ENCODE measurements around the gene WNT4. TPM values are rescaled to one million over a fixed set of nuclear protein-coding genes. Genes with fewer than 3 reads are reported as not detected.

The WNT4 gene
- total and polyA plus RNA-seq, 2 of the 8 experiments (the other 6 are each of a cell fraction or from before 2014, with no cell fraction given) = 1.3 to 6.6 TPM

DNA sequence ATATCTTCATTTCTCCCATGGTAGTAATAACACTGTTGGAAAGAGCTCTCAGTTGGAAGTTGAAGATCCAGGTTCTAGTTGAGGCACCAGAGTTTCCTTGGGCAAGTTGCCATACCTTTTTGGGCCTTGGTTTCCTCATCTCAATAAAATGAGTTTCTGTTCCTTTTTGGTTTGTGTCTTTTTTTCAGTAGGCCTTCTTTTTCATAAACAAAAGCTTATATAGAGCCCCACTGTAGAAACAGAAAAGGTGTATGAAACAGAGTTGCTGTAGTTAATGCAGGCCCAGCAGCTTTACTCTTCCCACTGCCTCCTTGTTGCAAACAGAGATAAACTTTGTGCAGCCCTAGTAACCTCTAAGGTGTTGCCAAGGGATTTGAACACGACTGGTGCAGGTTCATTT is 41.7 kb downstream of the WNT4 start:
- no peak overlapping the region for H3K23ac ChIP-seq (ENCODE audit: insufficient read length)
- no peak overlapping the region for H4K5ac ChIP-seq (ENCODE audit: insufficient read length, low read depth, low read length)
- POLR2A ChIA-PET (ENCODE audit: partially characterized antibody) = interaction anchor here (1.1 kb wide), 1 partner anchor 8 kb away, joined by 3 read pairs; no protein-coding TSS in a partner anchor
- H3K9me3 ChIP-seq (ENCODE audit: insufficient read depth in 2 of 2, low read depth in 1 of 2, low read length in 1 of 2) = no peaks in the 10 kb centered on the region
- no peak overlapping the region for H4K8ac ChIP-seq (ENCODE audit: extremely low read depth, insufficient read depth, low read length)
- H3K14ac ChIP-seq (ENCODE audit: insufficient read length) = no peak overlapping the region
- H3K36me3 ChIP-seq (ENCODE audit: control insufficient read depth in 2 of 4, insufficient read depth in 4 of 4, low read length in 3 of 4) = peaks cover 0 to 12% (median 5%) of the 10 kb centered on the region in 4 experiments; a peak in 3 of 8 replicates
- 0 out of 2 replicates have a peak, but pooled peaks cover 3% of the 10 kb centered on the region for H3K79me1 ChIP-seq (ENCODE audit: low read depth, low read length)
- peaks cover 0 to 5% of the 10 kb centered on the region in 2 experiments; a peak in 3 of 4 replicates for H3K79me2 ChIP-seq (ENCODE audit: control insufficient read depth in 1 of 2, insufficient read depth in 2 of 2, low read length in 2 of 2)
- H3K56ac ChIP-seq (replicated peaks; ENCODE audit: insufficient read length, low read depth, low read length) = no peak overlapping the region
- H2BK5ac ChIP-seq (ENCODE audit: low read depth, low read length) = no peak overlapping the region
- H3K4me1 ChIP-seq (replicated peaks in 1 of 4; ENCODE audit: control insufficient read depth in 3 of 4, insufficient read depth in 4 of 4, low read length in 3 of 4) = no peaks in the 10 kb centered on the region
- no peaks in the 10 kb centered on the region for H3K23me2 ChIP-seq (ENCODE audit: low read depth, low read length)
- WGBS, 2 experiments (ENCODE audit: extremely low coverage in 1 of 2, insufficient coverage in 1 of 2, insufficient read length in 1 of 2, insufficient replicate concordance in 2 of 2, low coverage in 1 of 2, low lambda C conversion rate in 2 of 2, missing lambda C conversion rate in 1 of 2) = 88% methylated on average over 1 of the region's 1 CpG; no CpG with 5 or more reads in 1 of the 2 experiments
- H2BK15ac ChIP-seq (ENCODE audit: low read length) = no peak overlapping the region
- no peaks in the 10 kb centered on the region for H3K27me3 ChIP-seq (replicated peaks in 1 of 4; ENCODE audit: control insufficient read depth in 3 of 4, extremely low read depth in 1 of 4, insufficient read depth in 3 of 4, low read length in 3 of 4)
- H3K18ac ChIP-seq (ENCODE audit: extremely low read depth, low read length) = no peak overlapping the region
- no peak overlapping the region for H3K4me2 ChIP-seq (ENCODE audit: insufficient read depth in 1 of 2, low read depth in 2 of 2, low read length in 2 of 2)
- H2BK120ac ChIP-seq (replicated peaks; ENCODE audit: low read depth, low read length) = no peak overlapping the region
- H4K20me1 ChIP-seq (replicated peaks in 1 of 2; ENCODE audit: control insufficient read depth in 1 of 2, insufficient read depth in 2 of 2, low read length in 2 of 2) = peaks cover 2% of the 10 kb centered on the region in 2 experiments
- FAIRE-seq (no peak), DNase-seq (ENCODE audit: low read depth in 1 of 2, low spot score in 2 of 2) (no peak)
- H4K91ac ChIP-seq (replicated peaks; ENCODE audit: insufficient read length, low read length) = no peak overlapping the region
- CTCF ChIA-PET (ENCODE audit: partially characterized antibody) = interaction anchor here (1.1 to 1.7 kb wide), 2 partner anchors 21 to 315 kb away, joined by 5 to 6 read pairs; no protein-coding TSS in a partner anchor
- H3K9ac ChIP-seq (replicated peaks in 1 of 4; ENCODE audit: extremely low read depth in 1 of 4, low read depth in 3 of 4, low read length in 3 of 4) = no peak overlapping the region; a peak in 1 of 7 replicates
- H2BK12ac ChIP-seq (ENCODE audit: low read depth, low read length) = no peak overlapping the region
- H3K4ac ChIP-seq (replicated peaks; ENCODE audit: insufficient read length, low read depth, low read length) = no peak overlapping the region
- no peak overlapping the region for H2AK5ac ChIP-seq (ENCODE audit: low read depth, low read length)
- no peak overlapping the region for H2BK20ac ChIP-seq (ENCODE audit: low read length)
- H3K4me3 ChIP-seq (ENCODE audit: extremely low read depth in 1 of 4, insufficient read depth in 2 of 4, low read depth in 3 of 4, low read length in 4 of 4) = no peak overlapping the region
- no peak overlapping the region for H2AFZ ChIP-seq (ENCODE audit: low read length)
- no peak overlapping the region for H3K27ac ChIP-seq (ENCODE audit: low read depth, low read length)
- TF ChIP-seq JUND (IDR thresholded peaks at IDR 0.05; ENCODE audit: low read length) (no peak), TAF7 (optimal IDR thresholded peaks at IDR 0.05; ENCODE audit: borderline replicate concordance, low read depth, low read length) (no peak), TEAD4 (IDR thresholded peaks at IDR 0.05; ENCODE audit: low read depth, low read length) (no peak), CTCF (IDR thresholded peaks at IDR 0.05; ENCODE audit: control extremely low read depth in 1 of 3, insufficient read depth in 1 of 3, low read depth in 1 of 3, low read length in 3 of 3) (no peak), E2F6 (IDR thresholded peaks at IDR 0.05) (no peak), JUN (IDR thresholded peaks at IDR 0.05; ENCODE audit: low read depth, low read length) (no peak), CBX5 (IDR thresholded peaks at IDR 0.05; ENCODE audit: low read depth, low read length) (no peak), ZNF274 (IDR thresholded peaks at IDR 0.05; ENCODE audit: borderline replicate concordance, extremely low read depth, low read length) (no peak), USF2 (IDR thresholded peaks at IDR 0.05; ENCODE audit: low read length) (no peak)
